Gastrocnemius medialis (tissue), 4 donors: ENCODE data around the gene CD82. TPM values are rescaled to one million over a fixed set of nuclear protein-coding genes. Genes with fewer than 3 reads are reported as not detected.
A peak's percentile ranks its signal among the peaks of the same experiment; 100 is the strongest.

Experiments used
- ATAC-seq, 2 donors: fragments of 150-250 bp; one replicate each; pipeline ENCODE4 v1.9.1; 2016
- DNase-seq, 2 donors: peaks; one replicate each; pipeline ENCODE4 v3.0.0-alpha.2; 2019
- H3K27ac ChIP-seq, 4 donors: fragments of 200-600 bp; sonication (generic); 1 replicate in 1 of 4; 2 replicates in 3 of 4; pipeline ENCODE4 v1.5.1; 2016 to 2018; ENCODE audit warnings: mild to moderate bottlenecking in 2 of 4, moderate library complexity in 1 of 4
- H3K27me3 ChIP-seq, 3 donors: fragments of 200-600 bp; sonication (generic) in 2 of 3; 1 replicate in 1 of 3; 2 replicates in 2 of 3; pipeline versions ENCODE4 v1.5.1 to v1.6.0; 2016 to 2019; ENCODE audit warnings: mild to moderate bottlenecking in 1 of 3, moderate library complexity in 1 of 3
- H3K36me3 ChIP-seq, 2 donors: fragments of 200-600 bp; sonication (generic) in 1 of 2; one replicate each; pipeline ENCODE4 v1.5.1; 2017 to 2018
- H3K4me1 ChIP-seq, 2 donors: fragments of 200-600 bp; sonication (generic) in 1 of 2; one replicate each; pipeline ENCODE4 v1.5.1; 2016 to 2017; ENCODE audit warnings: mild to moderate bottlenecking in 2 of 2
- H3K4me3 ChIP-seq, 4 donors: fragments of 200-600 bp; sonication (generic) in 3 of 4; 1 replicate in 1 of 4; 2 replicates in 3 of 4; pipeline ENCODE4 v1.5.1; 2016 to 2019; ENCODE audit warnings: mild to moderate bottlenecking in 2 of 4
- H3K9me3 ChIP-seq, 3 donors: fragments of 200-600 bp; sonication (generic) in 2 of 3; 1 replicate in 1 of 3; 2 replicates in 2 of 3; pipeline ENCODE4 v1.5.1; 2016 to 2019
- CTCF ChIP-seq, 5 experiments: fragments of 450-650 bp in 3 of 5; fragments of 200-600 bp in 2 of 5; sonication (generic) in 2 of 5; IDR thresholded peaks in 4 of 5; conservative IDR thresholded peaks in 1 of 5; 1 replicate in 4 of 5; 2 replicates in 1 of 5; pipeline ENCODE4 v1.5.1; 2016 to 2019; ENCODE audit warnings: antibody characterized with exemption in 5 of 5, mild to moderate bottlenecking in 3 of 5, moderate library complexity in 3 of 5
- POLR2A ChIP-seq, 2 donors: fragments of 450-650 bp; IDR thresholded peaks; one replicate each; pipeline ENCODE4 v1.6.1; 2017; ENCODE audit warnings: antibody characterized with exemption in 2 of 2, mild to moderate bottlenecking in 2 of 2, moderate library complexity in 2 of 2
- in situ Hi-C, 4 donors: fragments of 200-750 bp; cut with MboI; loops; one replicate each; pipeline versions ENCODE4 v1.15.0 to v1.8.0; 2017; ENCODE audit warnings: low sequenced_read_pairs in 4 of 4
- intact Hi-C: fragments of 100-400 bp; cut with DNase I; formaldehyde crosslinking; loops from one replicate; pipeline ENCODE4 v1.15.1; 2023; ENCODE audit warnings: low total_unique reads
- total RNA-seq, 4 donors: library from RNA; depleted of rRNA; stranded (reverse); fragments of >200 nt; gene quantifications; one replicate each; pipeline versions ENCODE4 v1.1.0 to v1.2.3, GENCODE V29; 2016

Gene CD82
- total RNA-seq, 4 donors from 2014 or later, result 4.5 to 17.5 (median 13.5) TPM

GRCh38 chr11:44595006-44595405 is 29.5 kb downstream of the CD82 start:
- Histone ChIP-seq H3K36me3 (no peaks in the 10 kb centered on the region), H3K4me1 (peaks cover 51 to 58% of the 10 kb centered on the region in 2 donors), H3K27me3 (no peaks in the 10 kb centered on the region), H3K4me3 (no peak overlapping the region), H3K27ac (peak overlapping the region in 3 of 4 donors; percentile 67 to 83 (median 80)), H3K9me3 (no peaks in the 10 kb centered on the region)
- DNase-seq (no peak), ATAC-seq (no peak)
- TF ChIP-seq CTCF (IDR thresholded peaks at IDR 0.05 in 4 of 5, conservative IDR thresholded peaks at IDR 0.05 in 1 of 5) (no peak), POLR2A (IDR thresholded peaks at IDR 0.05) (no peak)
- in situ Hi-C loops (no loop called here), intact Hi-C loops (no loop called here)

- peaks cover 57% of the 10 kb centered on the region in 2 donors for H3K4me1 ChIP-seq
- H3K4me3 ChIP-seq, result peak overlapping the region in 1 of 4 donors; percentile 29
- in situ Hi-C loops (no loop called here), intact Hi-C loops (no loop called here)
- peak overlapping the region; percentile 67 to 83 (median 74) for H3K27ac ChIP-seq
- H3K9me3 ChIP-seq, result no peaks in the 10 kb centered on the region
- peak; percentile 43 to 64 for ATAC-seq
- no peak for TF ChIP-seq CTCF (IDR thresholded peaks at IDR 0.05 in 4 of 5, conservative IDR thresholded peaks at IDR 0.05 in 1 of 5)
- TF ChIP-seq POLR2A (IDR thresholded peaks at IDR 0.05), result no peak
- no peaks in the 10 kb centered on the region for H3K36me3 ChIP-seq
- no peaks in the 10 kb centered on the region for H3K27me3 ChIP-seq
- DNase-seq, result peak; percentile 27 to 80
These were observed 30.5 kb downstream of the CD82 start for GRCh38 chr11:44595964-44596381.

- in situ Hi-C loops, result no loop called here
- no peaks in the 10 kb centered on the region for H3K27me3 ChIP-seq
- H3K4me3 ChIP-seq, result no peak overlapping the region
- H3K9me3 ChIP-seq, result no peaks in the 10 kb centered on the region
- no peak for ATAC-seq
- DNase-seq, result peak in 1 of 2 donors; percentile 36
- TF ChIP-seq CTCF (IDR thresholded peaks at IDR 0.05 in 4 of 5, conservative IDR thresholded peaks at IDR 0.05 in 1 of 5), result no peak
- TF ChIP-seq POLR2A (IDR thresholded peaks at IDR 0.05), result no peak
- intact Hi-C loops, result no loop called here
- H3K36me3 ChIP-seq, result no peaks in the 10 kb centered on the region
- peaks cover 50 to 60% of the 10 kb centered on the region in 2 donors for H3K4me1 ChIP-seq
- peak overlapping the region; percentile 67 to 83 (median 74) for H3K27ac ChIP-seq
These were observed 31.2 kb downstream of the CD82 start for GRCh38 chr11:44596525-44597276.

GRCh38 chr11:44597358-44598012 is 32.0 kb downstream of the CD82 start:
- no peak overlapping the region for H3K4me3 ChIP-seq
- H3K27ac ChIP-seq, result peak overlapping the region in 1 of 4 donors; percentile 80
- H3K4me1 ChIP-seq, result peaks cover 42 to 57% of the 10 kb centered on the region in 2 donors
- TF ChIP-seq CTCF (IDR thresholded peaks at IDR 0.05 in 4 of 5, conservative IDR thresholded peaks at IDR 0.05 in 1 of 5) (no peak), POLR2A (IDR thresholded peaks at IDR 0.05) (no peak)
- no peaks in the 10 kb centered on the region for H3K36me3 ChIP-seq
- DNase-seq (no peak), ATAC-seq (no peak)
- intact Hi-C loops (no loop called here), in situ Hi-C loops (no loop called here)
- no peaks in the 10 kb centered on the region for H3K27me3 ChIP-seq
- no peaks in the 10 kb centered on the region for H3K9me3 ChIP-seq
